Endothelial cell of hepatic sinusoid (primary cell): ENCODE data around the gene SLC25A34.

ENCODE experiments used
- in situ Hi-C: cut with HindIII; loops from 2 replicates; pipeline ENCODE4 v1.10.0; 2017; ENCODE audit warnings: low sequenced_read_pairs

Gene SLC25A34

DNA sequence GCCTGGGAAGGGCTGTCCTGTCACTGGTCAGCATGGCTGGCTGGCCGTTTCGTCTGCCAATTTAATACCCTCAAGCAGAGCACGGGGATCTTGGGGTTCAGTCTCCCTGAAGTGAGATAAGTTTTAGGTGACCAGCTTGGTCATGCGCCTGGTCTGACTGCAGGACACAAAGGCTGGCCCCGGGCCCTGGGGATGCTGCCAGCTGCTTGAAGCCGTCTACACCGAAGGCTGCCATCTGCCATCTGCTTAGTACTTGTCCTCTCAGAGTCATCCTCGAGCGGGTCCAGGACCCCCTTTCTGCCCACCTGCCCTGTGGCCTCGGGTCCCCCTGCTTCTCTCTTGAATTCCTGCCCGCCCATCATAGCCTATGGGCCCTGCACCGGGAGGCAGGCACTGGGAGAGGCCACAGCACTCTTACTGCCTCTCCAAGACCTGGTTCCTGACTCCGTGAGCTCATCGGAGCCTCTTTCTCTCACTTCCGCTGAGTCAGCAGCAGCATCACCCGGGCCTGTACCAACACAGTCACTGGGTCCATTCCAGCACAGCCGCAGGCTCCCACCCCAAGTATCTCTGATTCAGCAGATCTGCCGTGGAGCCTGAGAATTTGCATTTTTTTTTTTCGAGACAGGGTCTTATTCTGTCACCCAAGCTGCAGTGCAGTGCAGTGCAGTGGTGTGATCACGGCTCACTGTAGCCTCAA is 29.6 kb downstream of the SLC25A34 start:
- in situ Hi-C loops = no loop called here

- in situ Hi-C loops = no loop called here
Observed at GRCh38 chr1:15767941-15768340, 31.9 kb downstream of the SLC25A34 start.

GRCh38 chr1:15768388-15768787 is 32.3 kb downstream of the SLC25A34 start:
- in situ Hi-C loops = no loop called here

GRCh38 chr1:15770313-15770962 is 34.4 kb downstream of the SLC25A34 start:
- in situ Hi-C loops = no loop called here

DNA sequence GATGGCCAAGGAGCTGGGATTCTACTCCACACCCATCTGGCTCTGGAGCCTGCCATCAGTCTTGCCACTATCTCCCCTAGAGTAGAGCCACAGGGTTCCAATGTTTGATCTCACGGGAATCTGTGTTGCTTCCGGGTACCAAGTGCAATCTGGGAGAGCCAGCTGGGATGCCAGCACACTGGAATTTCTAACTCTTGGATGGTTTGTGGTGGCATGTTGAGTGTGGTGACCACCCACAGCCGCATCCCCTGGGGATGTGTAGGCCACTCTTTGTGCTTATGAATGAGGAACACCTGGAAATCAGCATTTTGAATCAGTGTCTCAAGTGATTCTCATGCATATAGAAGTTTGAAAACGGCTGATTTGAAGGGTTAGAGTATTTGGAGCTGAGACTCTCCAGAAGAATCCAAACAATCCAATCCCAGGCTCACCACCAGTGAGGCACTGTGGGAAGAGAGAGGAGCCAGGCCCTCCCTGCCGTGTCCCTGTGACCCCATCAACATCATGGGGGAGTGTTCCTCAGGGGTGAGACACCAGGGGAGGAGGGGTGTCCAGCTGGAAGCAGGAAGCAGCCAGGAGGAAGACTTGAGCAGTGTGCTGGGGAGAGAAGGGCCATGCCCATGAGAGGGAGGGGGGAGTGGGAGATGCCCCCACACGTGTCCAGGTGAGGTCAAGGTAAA is 35.9 kb downstream of the SLC25A34 start:
- in situ Hi-C loops = no loop called here

DNA sequence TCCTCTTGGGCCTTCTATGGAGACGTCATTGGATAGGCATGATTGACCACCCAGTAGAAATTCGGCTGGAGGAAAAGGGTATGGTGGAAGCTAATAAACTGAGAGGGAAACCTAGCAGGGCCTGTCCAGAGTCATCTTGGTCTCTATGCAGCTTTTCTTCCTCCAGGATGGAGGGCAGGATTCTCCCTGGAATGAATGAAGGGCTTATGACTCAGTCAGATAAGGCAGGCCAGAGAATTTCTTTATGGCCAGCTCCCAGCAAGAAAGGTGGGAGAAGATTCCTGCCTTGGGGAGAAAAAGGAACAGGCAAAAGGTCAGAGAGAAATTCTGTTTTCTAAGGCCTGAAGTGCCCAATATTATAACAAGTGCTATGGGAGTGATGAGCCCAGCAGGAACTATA is 39.6 kb downstream of the SLC25A34 start:
- in situ Hi-C loops = no loop called here

- in situ Hi-C loops = no loop called here
Observed at GRCh38 chr1:15777909-15778707, 42.0 kb downstream of the SLC25A34 start.

GRCh38 chr1:15785683-15786082 is 49.6 kb downstream of the SLC25A34 start:
- in situ Hi-C loops = no loop called here

DNA sequence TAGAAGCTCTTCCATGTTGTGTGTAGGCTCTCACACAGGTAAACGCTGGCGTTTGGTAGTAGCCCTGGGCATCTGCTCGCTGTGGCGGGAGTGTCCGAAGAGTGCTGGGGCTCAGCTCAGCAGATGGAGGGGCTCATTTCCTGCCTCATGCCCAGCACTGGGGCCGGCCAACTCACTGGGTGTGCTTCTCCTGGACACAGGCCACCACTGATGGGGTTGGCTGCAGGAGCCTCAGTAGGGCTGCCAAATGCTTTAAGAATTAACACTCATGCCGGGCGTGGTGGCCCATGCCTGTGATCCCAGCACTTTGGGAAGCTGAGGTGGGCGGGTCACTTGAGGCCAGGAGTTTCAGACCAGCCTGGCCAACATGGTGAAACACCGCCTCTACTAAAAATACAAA is 50.5 kb downstream of the SLC25A34 start:
- in situ Hi-C loops = no loop called here

DNA sequence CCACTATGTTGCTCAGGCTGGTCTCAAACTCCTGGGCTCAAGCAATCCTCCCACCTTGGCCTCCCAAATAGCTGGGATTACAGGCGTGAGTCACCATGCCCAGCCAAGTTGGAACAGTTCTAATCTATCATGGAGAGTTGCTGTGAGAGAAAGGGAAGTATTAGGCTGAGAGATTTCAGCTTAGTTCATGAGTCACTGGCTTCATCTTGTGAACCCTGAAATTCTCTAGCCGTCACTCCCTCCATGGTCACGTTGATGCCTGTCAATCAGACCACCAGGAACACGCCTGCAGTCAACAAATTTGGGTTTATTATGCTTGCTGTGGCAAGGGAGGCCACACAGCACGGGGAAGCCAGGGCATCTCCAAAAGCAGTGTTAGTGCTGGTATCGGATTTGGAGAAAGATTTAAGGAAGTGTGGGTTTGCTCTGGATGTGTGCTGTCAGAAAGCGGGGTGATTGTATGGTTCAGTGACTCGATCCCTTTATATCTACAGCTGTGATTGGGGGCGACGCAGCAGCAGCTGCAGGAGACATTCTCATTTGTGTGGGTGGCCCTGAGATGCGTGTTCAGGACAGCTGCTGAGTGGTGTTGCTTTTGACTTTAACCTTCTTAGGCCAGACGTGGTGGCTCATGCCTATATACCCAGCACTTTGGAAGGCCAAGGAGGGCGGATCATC is 52.7 kb downstream of the SLC25A34 start:
- in situ Hi-C loops = no loop called here
